Stimulated activated CD8-positive, alpha-beta memory T cell treated with anti-CD3 and anti-CD28 coated beads, Interleukin-15, amount 100 ng/mL, for 1 hour (primary cell): ENCODE data around the gene CCDC89.

Experiments used
- DNase-seq: peaks from one replicate; pipeline ENCODE4 v3.0.0-alpha.2; 2020; ENCODE audit warnings: low read depth

The CCDC89 gene

GRCh38 chr11:85652786-85653447, 33.1 kb downstream of the CCDC89 start:
- DNase-seq = no peak

GRCh38 chr11:85651118-85651517, 34.9 kb downstream of the CCDC89 start:
- no peak for DNase-seq

GRCh38 chr11:85647604-85648299, 38.2 kb downstream of the CCDC89 start, which contains the start of gene TMEM126A:
Gene TMEM126A, plus strand, starts transcription at chr11:85647967. Its CDS starts 2,289 bp downstream, at chr11:85650256.
- DNase-seq = peak; percentile 77

GRCh38 chr11:85647078-85647477, 38.9 kb downstream of the CCDC89 start:
- DNase-seq = no peak

GRCh38 chr11:85643191-85643614, 42.8 kb downstream of the CCDC89 start:
- DNase-seq = no peak

GRCh38 chr11:85634747-85635146, 51.2 kb downstream of the CCDC89 start:
- DNase-seq = no peak
